HG03196 (cell line): ENCODE data around the gene SUN2.
"Not testable (repeated sequence)": the region's sequence is repeated elsewhere in the genome, so short reads cannot be mapped to it uniquely, and the experiment has no call there.

Experiments used
- ATAC-seq: cut with Tn5 transposase; IDR thresholded peaks from one replicate; pipeline ENCODE4 v1.9.1; 2021; ENCODE audit not compliant: unreplicated experiment

The SUN2 gene, protein sequence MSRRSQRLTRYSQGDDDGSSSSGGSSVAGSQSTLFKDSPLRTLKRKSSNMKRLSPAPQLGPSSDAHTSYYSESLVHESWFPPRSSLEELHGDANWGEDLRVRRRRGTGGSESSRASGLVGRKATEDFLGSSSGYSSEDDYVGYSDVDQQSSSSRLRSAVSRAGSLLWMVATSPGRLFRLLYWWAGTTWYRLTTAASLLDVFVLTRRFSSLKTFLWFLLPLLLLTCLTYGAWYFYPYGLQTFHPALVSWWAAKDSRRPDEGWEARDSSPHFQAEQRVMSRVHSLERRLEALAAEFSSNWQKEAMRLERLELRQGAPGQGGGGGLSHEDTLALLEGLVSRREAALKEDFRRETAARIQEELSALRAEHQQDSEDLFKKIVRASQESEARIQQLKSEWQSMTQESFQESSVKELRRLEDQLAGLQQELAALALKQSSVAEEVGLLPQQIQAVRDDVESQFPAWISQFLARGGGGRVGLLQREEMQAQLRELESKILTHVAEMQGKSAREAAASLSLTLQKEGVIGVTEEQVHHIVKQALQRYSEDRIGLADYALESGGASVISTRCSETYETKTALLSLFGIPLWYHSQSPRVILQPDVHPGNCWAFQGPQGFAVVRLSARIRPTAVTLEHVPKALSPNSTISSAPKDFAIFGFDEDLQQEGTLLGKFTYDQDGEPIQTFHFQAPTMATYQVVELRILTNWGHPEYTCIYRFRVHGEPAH

DNA sequence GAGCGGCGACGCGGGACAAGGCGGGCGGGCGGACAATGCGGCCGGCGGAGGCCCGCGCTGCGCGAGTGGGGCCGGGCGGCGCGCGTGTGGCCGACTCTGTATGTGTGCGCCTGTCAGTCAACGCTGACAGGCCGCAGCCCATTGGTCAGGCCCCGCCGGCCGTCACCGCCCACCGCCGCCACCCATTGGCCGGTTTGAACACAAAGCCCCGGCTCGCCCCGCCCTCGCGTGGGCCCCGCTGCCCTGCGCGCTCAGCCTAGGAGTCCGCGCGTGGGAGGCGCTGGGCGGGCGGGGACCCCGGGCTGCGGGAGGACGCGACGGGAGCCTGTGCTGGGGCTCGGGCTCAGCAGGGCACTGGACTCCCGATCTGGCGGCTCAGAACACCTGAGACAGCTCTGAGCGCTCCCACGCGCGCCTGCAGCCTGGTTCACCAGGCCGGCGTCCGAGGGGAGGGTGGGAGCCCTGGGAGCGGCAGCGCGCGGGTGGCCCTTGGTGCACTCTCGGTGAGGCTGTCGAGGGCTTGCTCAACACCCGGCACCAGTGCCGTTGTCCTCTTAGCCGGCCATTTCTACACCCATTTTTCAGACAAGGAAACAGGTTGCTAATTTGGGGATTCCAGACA is at the start of gene SUN2:
TSS of gene SUN2 (minus strand) at position 88 of the 622 bp plus-strand sequence. CDS start 3,370 bp downstream, outside the sequence.
- ATAC-seq = peak; percentile 48

DNA sequence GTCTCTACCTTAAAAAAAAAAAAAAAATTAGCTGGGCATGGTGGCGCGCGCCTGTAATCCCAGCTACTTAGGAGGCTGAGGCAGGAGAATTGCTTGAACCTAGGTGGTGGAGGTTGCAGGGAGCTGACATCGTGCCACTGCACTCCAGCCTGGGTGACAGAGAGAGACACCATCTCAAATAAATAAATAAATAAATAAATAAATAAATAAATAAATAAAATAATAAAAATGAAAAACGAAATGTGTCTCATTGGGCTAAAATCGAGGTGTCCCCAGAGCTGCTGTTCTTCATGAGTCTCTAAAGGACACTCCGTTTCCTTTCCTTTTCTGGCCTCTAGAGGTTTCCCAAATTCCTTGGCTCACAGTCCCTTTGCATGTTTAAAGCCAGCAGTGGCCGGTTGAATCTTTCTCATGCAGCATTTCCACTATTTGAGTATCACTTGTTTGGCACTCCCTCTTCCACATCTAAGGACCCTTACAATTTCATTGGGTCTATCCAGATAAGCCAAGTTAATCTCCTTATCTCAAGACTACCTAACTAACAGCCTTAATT is 49.3 kb upstream of the SUN2 start:
- ATAC-seq = not testable (repeated sequence)

DNA sequence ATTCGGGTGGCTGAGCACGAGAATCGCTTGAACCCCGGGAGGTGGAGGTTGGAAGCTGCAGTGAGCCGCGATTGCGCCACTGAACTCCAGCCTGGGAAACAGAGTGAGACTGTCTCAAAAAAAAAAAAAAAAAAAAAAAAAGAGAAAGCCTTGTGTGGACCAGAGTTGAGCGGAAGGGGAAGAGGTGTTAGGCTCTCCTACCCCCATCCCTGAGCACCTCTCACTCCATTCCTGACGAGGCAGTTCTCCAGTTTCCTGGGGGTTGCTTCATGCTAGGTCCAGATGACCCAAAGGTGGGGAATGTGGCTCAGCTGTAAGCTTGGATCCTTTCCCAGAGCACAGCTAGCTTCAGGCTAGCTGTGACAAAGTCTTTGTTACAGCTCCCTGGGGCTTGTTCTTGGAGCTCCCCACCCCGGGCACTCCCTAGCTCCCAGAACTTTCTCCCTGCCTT is 46.9 kb upstream of the SUN2 start:
- ATAC-seq = no peak

DNA sequence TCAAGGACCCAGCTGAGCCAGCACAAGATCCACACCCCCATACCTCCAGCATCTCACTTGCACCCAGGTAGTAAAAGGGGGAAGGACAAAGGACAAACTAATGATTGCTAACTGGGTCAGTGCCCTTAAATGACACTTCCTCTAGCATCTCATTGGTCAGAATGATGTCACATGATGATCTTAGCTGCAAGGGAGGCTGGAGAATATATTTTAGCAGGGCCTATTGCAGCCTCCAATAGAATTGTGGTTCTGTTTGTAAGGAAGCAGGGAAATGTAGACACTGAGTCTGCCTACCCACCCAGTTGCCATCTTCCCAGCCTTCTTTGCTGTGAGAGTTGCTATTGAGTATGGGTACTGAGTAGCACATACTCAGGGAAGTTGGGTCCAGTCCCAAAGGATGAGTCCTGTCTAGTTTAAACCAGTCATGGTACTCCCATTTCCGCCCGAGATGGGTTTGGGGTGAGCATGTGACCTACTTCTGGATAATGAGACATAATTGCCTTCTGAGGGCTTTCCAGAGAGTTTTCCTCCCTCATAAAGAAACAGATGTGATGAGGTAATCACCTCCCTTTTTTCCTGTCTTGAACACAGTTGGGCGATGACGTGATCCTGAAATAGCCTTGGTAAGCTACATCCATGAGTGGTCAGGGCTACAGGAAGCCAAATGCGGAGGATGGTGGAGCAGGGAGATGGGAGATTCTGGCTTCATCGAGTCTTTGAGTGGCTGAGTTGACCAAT is 43.6 kb upstream of the SUN2 start:
- ATAC-seq = no peak

DNA sequence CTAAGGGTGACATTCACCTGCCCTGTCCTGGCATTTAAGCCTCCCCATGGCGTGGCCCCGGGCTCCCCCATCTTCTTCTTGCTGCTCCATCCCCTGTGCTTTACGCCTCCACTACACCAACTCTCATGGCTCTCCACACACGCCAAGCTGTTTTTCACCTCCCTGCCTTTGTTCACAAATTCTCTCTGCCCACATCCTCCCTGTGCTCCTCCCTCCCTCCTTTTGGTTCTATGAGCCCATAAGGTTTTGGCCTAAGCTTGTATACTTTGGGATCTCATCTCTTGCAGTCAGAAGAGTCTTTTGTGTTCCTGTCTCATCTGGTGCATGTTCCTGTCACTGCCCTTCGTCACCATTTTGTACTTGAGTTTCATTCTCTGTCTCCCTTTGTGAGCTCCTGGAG is 42.7 kb upstream of the SUN2 start:
- no peak for ATAC-seq

DNA sequence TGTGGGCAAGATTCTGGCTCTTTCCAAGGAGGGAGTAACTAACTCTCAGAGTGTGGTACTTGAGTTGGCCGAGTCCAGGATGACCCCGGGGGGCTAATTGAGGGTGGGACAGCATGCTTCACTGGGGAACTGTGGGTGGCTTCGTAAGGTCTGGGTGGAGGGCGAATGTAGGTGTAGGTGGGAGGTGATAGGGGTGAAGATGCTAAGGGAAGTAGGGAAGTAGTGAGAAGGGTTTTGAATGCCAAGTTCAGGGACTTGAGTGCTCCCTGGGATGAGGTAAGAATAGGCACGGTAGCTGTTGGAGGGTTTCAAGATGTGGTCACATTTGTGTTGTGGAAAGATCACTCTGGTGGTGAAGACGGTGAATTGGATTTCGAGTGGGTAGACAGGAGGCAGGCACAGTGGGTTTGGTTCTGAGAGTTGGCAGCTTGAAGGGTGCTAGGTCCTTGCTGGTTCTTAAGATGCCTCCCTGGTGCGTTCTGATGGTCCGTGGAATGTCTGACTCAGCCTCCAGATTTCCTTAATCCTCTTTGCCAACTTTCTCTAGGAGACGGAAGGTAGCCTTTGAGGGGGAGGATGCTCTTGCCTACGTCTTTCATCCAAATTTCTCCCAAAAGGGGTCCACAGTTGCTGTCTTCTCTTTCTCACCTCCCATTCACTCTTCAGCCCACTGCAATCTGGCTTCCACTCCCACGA is 40.6 kb upstream of the SUN2 start:
- no peak for ATAC-seq

DNA sequence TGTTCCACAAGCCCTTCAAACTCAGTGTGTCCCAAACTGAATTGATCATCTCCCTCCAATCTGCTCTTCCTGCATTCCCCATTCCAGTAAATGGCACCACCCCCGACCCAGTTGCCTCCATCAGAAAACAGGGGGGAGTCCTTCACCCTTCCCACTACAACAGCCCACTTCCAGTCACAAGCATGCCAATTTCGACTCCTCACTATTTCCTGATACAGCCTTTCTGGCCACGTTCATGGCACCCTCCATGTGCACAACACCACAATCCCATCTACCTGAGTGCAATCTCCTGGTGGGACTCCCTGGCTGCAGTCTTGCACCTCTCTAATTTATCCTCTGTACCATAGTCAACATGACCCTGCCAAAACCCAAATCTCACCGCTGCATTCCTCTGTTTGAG is 39.8 kb upstream of the SUN2 start:
- ATAC-seq = no peak

DNA sequence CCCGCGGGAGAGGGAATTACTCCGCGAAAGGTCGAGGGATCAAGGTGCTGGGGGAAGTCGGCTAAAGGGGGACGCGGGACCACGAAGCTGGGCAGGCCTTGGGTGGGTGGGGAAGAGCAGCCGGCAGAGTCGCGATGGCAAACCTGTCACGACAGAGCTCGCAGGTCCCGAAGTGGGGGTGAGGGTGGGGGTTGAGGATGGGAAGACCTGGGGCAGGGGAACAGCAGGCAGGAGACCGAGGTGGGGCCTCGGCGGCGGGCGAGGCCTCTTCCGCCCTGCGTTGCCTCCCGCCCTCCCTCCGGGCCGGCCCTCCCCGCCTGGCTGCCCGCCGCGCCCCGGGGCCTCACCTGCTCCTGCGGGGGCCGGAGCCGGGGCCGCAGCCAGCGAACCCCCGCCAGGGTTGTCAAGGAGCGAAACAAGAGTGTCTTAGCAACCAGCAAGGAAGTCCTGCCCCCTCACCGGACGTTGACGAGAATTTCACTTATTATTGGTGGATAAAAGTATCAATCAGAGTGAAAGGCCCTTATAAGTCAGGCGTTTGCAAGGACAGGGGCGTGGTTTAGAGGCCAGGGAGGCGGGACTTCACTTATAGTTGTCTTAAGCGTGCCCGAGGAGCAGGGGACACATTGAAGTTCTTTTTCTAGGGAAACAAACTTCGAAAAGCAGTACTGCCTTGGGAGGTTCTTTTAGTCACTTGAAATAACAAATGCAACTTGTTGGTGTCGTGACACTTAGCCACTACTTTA is 38.1 kb upstream of the SUN2 start, which contains the start of gene DNAL4:
TSS of gene DNAL4 (minus strand) at position 423 of the 746 bp plus-strand sequence. CDS start 11,412 bp downstream, outside the sequence.
- peak; percentile 91 for ATAC-seq

DNA sequence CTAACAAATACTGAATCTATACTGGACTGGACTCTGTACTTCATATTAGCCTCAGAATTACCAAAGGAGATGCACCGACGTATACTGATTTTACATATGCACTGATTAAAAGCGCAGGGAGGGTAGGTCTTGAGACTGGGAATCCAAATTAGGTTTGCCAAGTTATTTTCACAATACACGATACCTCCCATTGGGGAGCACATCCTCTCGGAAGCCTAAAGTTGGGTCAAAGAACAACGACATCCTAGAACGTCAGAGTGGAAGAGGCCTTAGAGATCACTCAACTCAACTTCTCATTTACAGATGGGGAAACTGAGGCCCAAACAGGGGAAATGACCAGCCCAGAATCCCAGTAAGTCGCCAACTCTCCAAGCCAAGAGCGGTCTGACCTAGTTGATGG is 37.5 kb upstream of the SUN2 start:
- no peak for ATAC-seq

DNA sequence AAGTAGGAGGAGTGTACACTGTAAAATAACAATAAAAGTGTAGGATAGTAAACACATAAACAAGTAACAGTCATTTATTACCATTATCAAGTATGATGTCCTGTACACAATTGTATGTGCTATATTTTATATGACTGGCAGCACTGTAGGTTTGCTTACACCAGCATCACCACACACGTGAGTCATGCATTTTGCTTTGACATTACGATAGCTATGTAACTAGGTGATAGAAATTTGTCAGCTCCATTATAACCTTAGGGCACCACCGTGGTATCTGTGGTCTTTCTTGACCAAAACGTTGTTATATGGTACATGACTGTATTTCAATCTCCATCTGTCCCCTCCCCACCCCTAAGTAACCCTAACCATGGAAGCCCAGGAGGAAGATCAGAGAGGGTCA is 37.0 kb upstream of the SUN2 start:
- ATAC-seq = no peak

DNA sequence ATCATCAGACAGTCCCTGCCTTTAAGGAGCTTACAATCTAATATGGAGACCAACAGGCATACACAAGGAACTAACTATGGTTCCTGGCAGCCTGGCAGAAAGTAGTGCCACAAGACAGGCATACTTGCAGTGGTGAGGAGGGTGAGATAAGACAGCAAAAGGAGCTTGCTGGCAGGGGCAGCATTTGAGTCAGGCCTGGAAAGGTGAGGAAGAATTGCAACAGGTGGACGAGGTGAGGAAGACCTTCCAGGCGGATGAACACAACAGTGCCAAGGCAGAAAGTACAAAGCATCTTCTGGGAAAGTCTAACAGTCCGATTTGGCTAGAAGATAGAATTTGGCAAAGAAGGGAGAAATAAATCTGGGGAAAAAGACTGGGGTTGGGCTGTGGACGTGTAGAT is 33.8 kb upstream of the SUN2 start:
- no peak for ATAC-seq

DNA sequence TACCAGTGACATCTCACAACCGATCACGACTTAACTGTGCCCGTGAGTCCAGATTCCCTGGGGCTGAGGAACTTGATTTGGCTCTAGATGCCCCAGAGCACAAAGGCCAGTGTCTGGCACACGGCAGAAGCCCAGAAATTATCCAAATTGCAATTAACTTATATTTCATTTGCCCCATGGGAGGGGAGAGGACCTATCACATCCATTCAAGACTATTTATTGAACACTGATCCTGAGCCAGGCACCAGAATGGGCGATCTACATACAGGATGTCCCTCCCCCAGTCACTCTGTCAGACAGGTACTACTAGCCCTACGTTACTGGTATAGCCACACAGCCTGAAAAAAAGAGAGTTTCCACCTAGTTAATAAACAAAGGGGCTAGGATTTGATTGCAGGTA is 33.0 kb upstream of the SUN2 start:
- no peak for ATAC-seq

DNA sequence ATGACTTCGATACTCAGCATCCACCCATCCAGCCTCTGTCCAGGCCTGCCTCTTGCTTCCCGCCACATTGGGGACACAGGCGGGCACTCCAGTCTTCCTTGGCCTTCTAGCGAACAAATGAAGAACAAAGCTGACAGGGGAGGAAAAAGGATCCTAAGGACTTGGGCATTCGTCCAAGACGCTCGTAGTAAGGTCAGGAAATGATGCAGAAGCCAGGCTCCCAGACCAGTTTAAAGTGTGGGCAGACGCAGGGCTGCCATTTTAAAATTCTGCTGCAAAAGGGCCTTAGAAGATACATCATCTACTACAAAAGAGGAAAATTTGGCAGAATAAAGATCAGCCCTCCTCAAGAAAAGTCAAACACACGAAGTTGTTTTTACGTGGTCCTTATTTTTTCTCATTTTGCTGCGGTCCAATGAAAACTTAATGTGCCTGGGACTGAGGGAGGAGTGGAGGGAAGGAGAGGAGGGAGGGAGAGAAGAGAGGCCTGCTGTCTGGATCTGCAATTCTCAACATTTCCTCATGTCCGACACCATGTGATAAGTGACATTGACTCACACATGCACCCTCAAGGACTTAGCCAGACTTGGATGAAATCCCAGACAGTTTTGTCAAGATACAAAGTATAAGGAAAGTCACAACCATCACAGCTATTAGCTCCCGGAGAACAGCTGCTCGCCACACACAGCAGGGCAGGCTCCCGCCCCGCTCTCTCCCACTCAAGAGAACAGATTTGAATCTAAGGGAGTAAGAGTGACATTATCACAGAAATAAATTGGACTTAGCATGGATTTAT is 32.4 kb upstream of the SUN2 start:
- ATAC-seq = no peak

DNA sequence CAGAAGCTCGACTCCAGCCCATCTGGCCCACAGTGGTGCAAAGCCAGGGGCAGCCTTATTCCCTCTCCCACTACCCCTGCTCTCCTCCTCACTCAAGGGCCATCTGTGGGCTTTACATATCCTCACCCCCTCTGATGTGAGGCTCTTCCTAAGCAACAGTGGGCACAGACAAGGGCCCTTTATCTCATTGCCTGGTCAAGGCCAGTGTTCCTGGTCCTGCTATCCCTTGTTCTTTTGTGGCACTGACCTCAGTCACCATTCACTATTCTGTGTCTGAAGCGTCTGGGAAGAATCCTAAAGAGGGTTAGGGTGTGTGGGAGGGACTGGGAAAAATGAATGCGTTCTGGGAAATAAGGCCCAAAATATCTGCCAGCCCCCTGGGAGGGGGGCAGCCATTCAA is 30.8 kb upstream of the SUN2 start:
- no peak for ATAC-seq

DNA sequence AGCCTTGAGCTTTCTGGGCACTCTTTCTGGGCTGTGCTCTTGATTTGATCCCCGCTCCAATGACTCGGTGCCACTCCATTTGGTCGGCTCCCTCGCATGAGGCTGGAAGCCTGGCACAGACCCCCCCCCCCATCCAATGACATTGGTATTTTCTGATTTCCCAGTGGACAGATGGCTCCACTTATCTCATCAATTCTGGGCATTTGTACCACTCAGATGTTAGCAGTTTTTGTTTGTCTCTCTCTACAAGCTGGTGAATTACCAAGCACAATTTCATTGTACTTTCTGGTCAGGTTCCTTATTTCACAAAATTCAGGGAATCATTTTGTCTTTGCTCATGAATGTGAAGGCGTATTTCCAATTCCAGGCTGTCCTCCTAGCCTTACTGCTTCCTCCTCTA is 29.1 kb upstream of the SUN2 start:
- ATAC-seq = no peak

DNA sequence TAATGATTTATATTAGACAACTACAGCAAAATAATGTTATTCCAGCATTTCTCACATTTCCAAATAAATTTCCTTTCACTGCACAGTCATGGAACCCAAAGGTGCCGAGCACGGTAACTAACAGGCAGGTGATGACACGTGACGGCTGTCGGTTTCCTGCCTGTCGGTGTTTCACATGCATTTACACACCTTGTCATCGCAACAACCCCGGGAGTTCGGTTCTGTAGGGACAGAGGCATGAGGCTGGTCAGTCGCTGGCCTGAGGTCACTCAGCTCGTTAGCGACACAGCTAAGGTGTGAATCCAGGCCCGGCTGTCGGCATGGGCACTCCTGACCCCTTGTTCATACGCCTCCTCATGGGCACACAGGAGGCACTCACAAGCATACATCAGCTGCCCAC is 28.2 kb upstream of the SUN2 start:
- no peak for ATAC-seq

DNA sequence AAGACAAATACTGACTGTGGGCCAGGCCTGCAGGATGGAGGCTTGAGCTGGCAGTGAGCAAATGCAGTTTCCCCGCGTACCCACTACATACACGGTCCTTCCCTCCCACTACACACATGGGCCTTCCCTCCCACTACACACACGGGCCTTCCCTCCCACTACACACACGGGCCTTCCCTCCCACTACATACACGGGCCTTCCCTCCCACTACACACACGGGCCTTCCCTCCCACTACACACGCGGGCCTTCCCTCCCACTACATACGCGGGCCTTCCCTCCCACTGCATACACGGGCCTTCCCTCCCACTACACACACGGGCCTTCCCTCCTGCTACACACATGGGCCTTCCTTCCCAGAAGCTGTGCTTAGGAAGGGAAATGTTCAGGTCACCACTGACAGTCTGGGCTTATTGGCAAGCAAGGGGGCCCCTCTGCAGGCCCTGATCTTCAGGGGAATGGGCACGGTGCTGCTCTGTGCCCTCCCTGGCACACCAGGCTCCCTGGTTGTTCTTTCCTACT is 27.4 kb upstream of the SUN2 start:
- ATAC-seq = no peak

DNA sequence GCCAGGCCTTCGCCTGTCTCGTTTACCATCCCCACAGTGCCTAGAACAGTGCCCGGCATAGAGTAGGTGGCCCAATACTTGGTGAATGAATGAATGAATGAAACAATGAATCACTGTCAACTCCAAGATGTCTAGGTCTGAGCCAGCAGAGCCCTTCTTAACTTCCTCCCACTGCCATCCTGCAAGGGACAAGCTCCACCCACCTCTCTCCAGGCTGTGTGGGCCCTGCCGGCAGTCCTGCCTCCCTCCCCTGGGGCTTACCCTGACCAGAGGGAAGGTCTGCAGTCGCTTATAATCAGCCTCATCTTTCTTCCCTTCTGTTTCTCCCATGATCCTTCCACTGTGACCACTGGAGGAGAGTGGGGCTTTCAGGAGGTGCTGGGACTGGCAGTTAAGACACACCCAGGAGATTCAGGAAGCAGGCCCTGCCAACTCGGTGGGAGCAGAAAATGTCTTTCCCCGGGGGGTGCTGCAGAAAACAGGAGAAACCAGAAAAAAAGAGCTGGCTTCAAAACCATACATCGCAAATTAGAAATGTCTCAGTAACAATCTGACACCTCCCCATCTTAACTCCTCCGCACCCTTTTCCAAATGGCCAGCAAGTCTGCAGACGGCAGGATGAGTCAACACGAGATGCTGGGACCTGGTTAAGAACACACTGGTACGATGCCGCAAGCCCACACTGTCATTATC is 26.8 kb upstream of the SUN2 start:
- ATAC-seq = no peak
